ENCODE results near the gene SNHG17. TPM values are rescaled to one million over a fixed set of nuclear protein-coding genes. Genes with fewer than 3 reads are reported as not detected.

The SNHG17 gene
- total RNA-seq, 4 donors from 2014 or later, result 13.3 to 38.4 (median 18.7) TPM

DNA sequence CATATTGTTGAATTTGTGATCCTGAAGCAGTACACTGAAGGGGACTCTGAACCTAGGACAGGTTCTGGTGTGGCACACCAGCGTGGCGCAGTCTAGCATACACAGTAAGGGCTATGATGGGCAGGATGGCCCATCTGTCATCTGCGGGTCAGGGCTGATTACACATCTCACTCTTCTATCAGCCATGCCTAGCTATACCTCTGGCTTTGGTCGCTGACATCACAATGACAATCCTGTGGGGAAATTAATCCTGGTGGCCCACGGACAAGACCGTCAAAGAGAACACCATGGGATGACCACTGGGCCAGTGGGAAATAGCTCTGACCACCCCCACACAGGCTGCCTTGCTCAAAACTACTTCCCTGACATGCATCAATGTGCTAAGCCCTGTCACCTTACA, 2.8 kb downstream of the SNHG17 start:
- Histone ChIP-seq H3K27ac (no peak overlapping the region), H3K4me1 (peaks cover 0 to 11% of the 10 kb centered on the region in 2 donors), H3K27me3 (no peaks in the 10 kb centered on the region), H3K4me3 (replicated peaks in 1 of 3) (no peak overlapping the region), H3K9me3 (no peaks in the 10 kb centered on the region), H3K36me3 (peaks cover 49 to 52% of the 10 kb centered on the region in 2 donors)
- TF ChIP-seq, protein P1, sequence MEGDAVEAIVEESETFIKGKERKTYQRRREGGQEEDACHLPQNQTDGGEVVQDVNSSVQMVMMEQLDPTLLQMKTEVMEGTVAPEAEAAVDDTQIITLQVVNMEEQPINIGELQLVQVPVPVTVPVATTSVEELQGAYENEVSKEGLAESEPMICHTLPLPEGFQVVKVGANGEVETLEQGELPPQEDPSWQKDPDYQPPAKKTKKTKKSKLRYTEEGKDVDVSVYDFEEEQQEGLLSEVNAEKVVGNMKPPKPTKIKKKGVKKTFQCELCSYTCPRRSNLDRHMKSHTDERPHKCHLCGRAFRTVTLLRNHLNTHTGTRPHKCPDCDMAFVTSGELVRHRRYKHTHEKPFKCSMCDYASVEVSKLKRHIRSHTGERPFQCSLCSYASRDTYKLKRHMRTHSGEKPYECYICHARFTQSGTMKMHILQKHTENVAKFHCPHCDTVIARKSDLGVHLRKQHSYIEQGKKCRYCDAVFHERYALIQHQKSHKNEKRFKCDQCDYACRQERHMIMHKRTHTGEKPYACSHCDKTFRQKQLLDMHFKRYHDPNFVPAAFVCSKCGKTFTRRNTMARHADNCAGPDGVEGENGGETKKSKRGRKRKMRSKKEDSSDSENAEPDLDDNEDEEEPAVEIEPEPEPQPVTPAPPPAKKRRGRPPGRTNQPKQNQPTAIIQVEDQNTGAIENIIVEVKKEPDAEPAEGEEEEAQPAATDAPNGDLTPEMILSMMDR (IDR thresholded peaks at IDR 0.05), result no peak
- no peak for TF ChIP-seq POLR2A (IDR thresholded peaks at IDR 0.05)
- WGBS, 2 donors, result 93 to 97% methylated on average over 5 to 6 of the region's 6 CpGs
- DNase-seq, result no peak
- intact Hi-C loops (cut with DNase I), result no loop called here

DNA sequence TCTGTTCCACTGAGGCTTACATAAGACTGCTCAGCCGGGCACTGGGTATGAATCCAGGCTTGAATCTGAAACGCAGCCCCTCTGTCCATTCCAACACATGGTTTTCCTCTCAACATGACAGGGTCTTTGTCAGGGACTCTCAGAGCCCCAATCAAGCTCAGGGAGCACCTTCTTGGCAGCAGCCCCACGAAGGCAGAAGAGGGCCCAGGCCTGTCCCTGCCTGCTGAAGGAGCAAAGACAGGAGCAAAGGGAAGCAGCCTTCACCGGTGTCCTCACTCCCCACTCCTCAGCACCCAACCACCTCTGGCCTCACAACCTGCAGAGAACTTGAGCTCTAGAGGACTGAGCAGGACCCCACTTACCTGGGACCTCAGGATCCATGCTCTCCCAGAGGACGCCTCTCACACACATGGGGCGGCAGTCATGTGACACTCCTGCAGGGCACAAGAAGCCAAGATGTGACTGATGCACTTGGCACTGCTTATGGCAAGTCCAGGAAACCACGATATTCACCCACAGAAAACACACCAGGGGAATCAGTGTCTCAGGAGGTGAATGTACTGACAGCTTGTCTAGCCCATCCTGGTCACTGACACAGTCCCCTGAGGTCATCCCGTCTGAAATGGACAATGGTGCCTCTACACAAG, 4.3 kb downstream of the SNHG17 start:
- H3K36me3 ChIP-seq, result peaks cover 58 to 61% of the 10 kb centered on the region in 2 donors
- DNase-seq, result no peak
- WGBS, 2 donors, result 89 to 90% methylated on average over 8 of the region's 8 CpGs
- H3K9me3 ChIP-seq, result no peaks in the 10 kb centered on the region
- no peak overlapping the region for H3K4me3 ChIP-seq (replicated peaks in 1 of 3)
- TF ChIP-seq, protein P1 (IDR thresholded peaks at IDR 0.05), result no peak
- TF ChIP-seq POLR2A (IDR thresholded peaks at IDR 0.05), result no peak
- no peaks in the 10 kb centered on the region for H3K27me3 ChIP-seq
- no peak overlapping the region for H3K27ac ChIP-seq
- H3K4me1 ChIP-seq, result peaks cover 0 to 11% of the 10 kb centered on the region in 2 donors
- intact Hi-C loops (cut with DNase I), result loop anchor here (2.0 kb wide), 1 partner anchor 16 kb away; no protein-coding TSS in a partner anchor

DNA sequence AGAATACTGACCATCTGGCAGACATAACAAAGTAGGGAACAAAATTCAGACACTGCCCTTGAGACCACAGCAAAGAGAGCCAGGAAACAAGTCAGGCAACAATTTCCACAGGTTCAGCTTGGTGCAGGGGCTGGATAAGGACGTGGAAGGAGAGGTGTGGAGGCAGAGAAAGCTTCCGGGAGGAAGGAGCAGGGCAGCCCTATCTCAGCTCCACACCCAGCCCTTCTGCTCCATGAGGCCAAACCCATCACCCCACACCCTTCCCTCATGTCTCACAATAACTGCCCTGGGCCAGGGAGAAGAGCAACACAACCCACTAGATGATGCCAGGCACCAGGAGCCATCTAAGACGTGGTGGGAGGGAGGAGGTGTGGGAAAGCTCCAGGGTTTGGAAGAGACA, 5.8 kb downstream of the SNHG17 start:
- Histone ChIP-seq H3K27ac (no peak overlapping the region), H3K9me3 (no peaks in the 10 kb centered on the region), H3K4me3 (replicated peaks in 1 of 3) (no peak overlapping the region), H3K27me3 (no peaks in the 10 kb centered on the region), H3K36me3 (peaks cover 72 to 76% of the 10 kb centered on the region in 2 donors), H3K4me1 (peaks cover 0 to 8% of the 10 kb centered on the region in 2 donors)
- TF ChIP-seq, protein P1 (IDR thresholded peaks at IDR 0.05), result no peak
- no peak for TF ChIP-seq POLR2A (IDR thresholded peaks at IDR 0.05)
- no peak for DNase-seq
- intact Hi-C loops (cut with DNase I), result no loop called here
- 81 to 94% methylated on average over 3 of the region's 3 CpGs for WGBS, 2 donors

DNA sequence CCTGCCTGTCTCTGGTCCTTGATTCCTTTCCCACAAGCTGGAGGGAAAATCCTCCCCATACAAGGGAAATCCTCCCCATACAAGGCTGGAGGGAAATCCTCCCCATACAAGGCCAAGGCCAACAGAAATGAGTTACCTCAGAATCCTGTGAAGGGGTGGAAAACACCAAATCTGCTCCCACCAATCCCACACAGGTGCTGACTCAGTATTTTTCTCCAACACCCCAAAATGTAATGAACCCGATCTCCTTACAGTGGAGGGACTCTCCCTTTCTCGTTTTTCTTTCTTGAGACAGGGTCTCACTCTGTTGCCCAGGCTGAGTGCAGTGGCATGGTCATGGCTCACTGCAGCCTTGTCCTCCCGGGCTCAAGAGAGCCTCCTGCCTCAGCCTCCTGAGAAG, 6.3 kb downstream of the SNHG17 start:
- DNase-seq, result no peak
- Histone ChIP-seq H3K27ac (no peak overlapping the region), H3K9me3 (no peaks in the 10 kb centered on the region), H3K4me3 (replicated peaks in 1 of 3) (no peak overlapping the region), H3K4me1 (peaks cover 0 to 3% of the 10 kb centered on the region in 2 donors), H3K36me3 (peaks cover 77 to 81% of the 10 kb centered on the region in 2 donors), H3K27me3 (no peaks in the 10 kb centered on the region)
- intact Hi-C loops (cut with DNase I), result no loop called here
- 91 to 97% methylated on average over 3 of the region's 3 CpGs for WGBS, 2 donors
- no peak for TF ChIP-seq POLR2A (IDR thresholded peaks at IDR 0.05)
- TF ChIP-seq, protein P1 (IDR thresholded peaks at IDR 0.05), result no peak

DNA sequence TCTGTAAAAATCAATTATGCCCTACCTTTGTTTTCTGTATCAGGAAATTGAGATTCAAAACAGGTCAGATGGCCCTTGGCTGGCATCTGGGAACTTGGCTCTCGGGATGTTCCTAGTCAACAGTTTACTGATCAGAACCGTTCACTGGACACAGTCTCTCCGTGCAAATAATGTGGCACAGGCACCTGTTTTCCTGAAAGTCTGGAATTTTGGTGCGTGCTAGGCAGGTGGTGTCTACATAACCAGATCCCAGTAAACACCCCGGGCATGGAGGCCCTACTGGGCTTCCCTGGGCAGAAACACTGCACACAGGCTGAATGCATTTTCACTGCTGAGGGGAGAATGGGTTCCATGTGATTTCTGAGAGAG, 7.5 kb downstream of the SNHG17 start:
- Histone ChIP-seq H3K9me3 (no peaks in the 10 kb centered on the region), H3K4me3 (replicated peaks in 1 of 3) (no peak overlapping the region), H3K4me1 (no peaks in the 10 kb centered on the region), H3K27me3 (no peaks in the 10 kb centered on the region), H3K27ac (no peak overlapping the region), H3K36me3 (peaks cover 79 to 84% of the 10 kb centered on the region in 2 donors)
- TF ChIP-seq POLR2A (IDR thresholded peaks at IDR 0.05), result no peak
- TF ChIP-seq, protein P1 (IDR thresholded peaks at IDR 0.05), result no peak
- WGBS, 2 donors, result 81 to 89% methylated on average over 5 of the region's 5 CpGs
- intact Hi-C loops (cut with DNase I), result no loop called here
- no peak for DNase-seq

Data from thyroid gland (tissue), 4 donors.